ENCODE measurements around the gene GRM7.

- TF ChIP-seq, protein P1, sequence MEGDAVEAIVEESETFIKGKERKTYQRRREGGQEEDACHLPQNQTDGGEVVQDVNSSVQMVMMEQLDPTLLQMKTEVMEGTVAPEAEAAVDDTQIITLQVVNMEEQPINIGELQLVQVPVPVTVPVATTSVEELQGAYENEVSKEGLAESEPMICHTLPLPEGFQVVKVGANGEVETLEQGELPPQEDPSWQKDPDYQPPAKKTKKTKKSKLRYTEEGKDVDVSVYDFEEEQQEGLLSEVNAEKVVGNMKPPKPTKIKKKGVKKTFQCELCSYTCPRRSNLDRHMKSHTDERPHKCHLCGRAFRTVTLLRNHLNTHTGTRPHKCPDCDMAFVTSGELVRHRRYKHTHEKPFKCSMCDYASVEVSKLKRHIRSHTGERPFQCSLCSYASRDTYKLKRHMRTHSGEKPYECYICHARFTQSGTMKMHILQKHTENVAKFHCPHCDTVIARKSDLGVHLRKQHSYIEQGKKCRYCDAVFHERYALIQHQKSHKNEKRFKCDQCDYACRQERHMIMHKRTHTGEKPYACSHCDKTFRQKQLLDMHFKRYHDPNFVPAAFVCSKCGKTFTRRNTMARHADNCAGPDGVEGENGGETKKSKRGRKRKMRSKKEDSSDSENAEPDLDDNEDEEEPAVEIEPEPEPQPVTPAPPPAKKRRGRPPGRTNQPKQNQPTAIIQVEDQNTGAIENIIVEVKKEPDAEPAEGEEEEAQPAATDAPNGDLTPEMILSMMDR (conservative IDR thresholded peaks at IDR 0.05; ENCODE audit: low read depth, low read length) = no peak
- TF ChIP-seq EZH2 (IDR thresholded peaks at IDR 0.05; ENCODE audit: low read length, unreplicated experiment) = no peak
- no peak for TF ChIP-seq EZH2phosphoT487 (IDR thresholded peaks at IDR 0.05; ENCODE audit: borderline replicate concordance, low read length)
Observed at GRCh38 chr3:7518026-7518425, 657.1 kb downstream of the GRM7 start.

Data from PC-3 (cell line).